HG03280 (cell line): Measurements from ENCODE around the gene APOD.
A peak's percentile ranks its signal among the peaks of the same experiment; 100 is the strongest.
"Not testable (repeated sequence)": the region's sequence is repeated elsewhere in the genome, so short reads cannot be mapped to it uniquely, and the experiment has no call there.

Experiments used
- ATAC-seq: cut with Tn5 transposase; IDR thresholded peaks from one replicate; pipeline ENCODE4 v1.9.1; 2021; ENCODE audit warnings: mild to moderate bottlenecking, moderate library complexity; ENCODE audit not compliant: unreplicated experiment

APOD gene

GRCh38 chr3:195583831-195584542 lies at the start of gene APOD:
TSS of gene APOD (minus strand) at chr3:195583940. CDS start at chr3:195579461, 4,479 bp downstream.
- ATAC-seq = no peak

DNA sequence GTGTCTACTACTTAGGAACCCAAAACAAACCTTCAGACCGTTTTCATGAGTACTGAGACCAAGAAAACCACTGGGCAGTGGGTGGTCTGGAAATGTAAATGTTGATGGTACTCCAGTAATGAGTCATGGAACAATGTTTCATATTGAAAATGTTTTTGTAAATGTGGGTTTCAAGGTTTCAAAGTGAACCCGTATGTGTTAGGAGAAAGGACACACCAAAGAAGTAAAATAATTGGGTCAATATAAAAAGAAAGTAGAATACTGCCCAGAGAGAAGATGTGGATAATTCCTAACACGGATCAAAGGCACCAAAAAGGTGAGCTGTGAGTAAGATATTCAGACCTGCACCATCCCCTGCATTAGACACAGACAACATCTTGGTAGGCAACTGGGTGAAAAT lies 49.6 kb upstream of the APOD start:
- not testable (repeated sequence) for ATAC-seq

DNA sequence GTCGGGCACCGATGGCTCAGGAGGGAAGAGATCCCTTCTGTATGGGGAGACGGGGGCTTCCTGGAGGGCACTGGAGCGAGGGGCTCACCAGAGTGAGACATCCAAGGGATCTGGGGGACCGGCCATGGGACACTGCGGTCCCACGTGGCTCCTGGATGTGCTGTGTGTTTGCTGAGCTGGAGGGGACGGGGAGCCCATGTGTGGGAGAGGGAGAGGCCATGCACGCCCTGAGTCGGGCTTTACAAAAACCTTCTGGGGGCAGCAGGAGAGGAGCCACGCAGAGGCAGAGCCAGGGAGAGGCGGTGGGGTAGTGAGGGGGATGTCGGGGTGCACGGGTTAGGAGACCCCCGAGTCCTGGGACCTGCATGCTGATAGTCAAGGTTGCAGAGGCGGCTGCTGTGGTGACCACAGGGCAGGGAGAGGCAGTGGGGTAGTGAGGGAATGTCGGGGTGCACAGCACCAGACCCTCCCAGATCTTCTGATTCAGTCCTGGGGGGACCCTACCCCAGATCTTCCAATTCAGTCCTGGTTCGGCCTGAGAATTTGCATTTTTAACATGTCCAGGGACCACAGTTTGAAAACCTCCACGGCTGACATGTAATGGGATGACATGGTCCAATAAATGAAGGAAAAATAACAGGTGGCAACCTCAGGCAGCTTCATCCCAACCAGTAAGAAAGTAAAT lies 48.9 kb upstream of the APOD start:
- not testable (repeated sequence) for ATAC-seq

DNA sequence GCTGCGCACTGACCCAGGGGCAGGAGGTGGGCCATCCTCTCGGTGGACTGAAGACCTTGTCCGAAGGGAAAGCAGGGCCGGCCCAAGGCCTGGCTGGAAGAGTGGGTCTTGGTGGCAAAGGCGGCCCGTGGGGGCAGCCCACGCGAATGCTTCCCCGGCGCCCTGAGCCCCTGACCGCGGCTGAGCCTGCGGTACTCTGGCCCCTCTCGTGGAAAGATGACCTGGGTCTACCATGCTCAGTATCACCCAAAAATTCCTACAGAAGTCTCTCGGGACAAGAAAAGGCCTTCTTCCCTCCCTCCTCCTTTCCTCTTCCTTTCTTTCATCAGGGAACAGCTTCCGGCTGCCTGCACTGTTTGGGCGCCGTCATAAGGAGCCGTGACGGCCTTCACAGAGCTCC lies 48.3 kb upstream of the APOD start:
- not testable (repeated sequence) for ATAC-seq

GRCh38 chr3:195630938-195631495 lies 47.3 kb upstream of the APOD start:
- not testable (repeated sequence) for ATAC-seq

DNA sequence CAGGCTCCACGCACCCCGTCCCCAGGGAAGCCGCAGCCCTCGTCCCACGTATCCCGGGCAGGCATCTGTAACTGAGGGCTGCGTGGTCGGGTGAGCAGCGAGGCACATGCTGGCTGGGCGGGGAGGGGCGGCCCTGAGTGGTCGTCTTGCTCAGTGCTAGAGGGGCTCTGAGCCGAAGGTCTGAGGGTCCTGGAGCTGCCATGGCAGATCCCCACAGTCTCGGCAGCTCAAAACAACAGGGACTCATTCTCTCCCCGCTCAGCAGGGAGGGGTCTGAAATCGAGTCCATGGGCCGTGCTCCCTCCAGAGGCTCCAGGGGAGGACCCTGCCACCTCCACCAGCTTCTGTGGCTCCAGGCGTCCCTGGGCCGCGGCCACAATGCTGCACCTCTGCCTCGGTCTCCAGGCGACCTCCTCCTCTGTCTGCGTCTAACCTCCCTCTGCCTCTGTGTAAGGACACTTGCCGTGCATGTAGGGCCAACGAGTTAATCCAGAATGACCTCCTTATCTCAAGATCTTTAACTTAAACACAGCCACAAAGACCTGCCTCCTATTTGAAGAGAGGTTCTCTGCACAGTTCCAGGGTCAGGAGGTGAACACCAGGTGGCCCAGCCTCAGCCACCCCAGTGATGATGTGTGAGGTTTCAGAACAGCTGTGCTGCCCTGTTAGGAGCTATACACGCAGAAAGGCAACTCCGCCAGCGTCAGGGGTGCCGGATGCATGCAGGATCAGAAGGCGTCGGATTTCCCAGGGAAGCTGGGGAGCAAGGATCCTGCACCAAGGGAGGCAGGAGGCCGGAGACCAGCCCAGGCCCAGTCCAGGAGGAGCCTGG lies 46.6 kb upstream of the APOD start:
- not testable (repeated sequence) for ATAC-seq

GRCh38 chr3:195629682-195630081 lies 45.9 kb upstream of the APOD start:
- ATAC-seq = not testable (repeated sequence)

GRCh38 chr3:195628386-195628920 lies 44.7 kb upstream of the APOD start:
- ATAC-seq = not testable (repeated sequence)

DNA sequence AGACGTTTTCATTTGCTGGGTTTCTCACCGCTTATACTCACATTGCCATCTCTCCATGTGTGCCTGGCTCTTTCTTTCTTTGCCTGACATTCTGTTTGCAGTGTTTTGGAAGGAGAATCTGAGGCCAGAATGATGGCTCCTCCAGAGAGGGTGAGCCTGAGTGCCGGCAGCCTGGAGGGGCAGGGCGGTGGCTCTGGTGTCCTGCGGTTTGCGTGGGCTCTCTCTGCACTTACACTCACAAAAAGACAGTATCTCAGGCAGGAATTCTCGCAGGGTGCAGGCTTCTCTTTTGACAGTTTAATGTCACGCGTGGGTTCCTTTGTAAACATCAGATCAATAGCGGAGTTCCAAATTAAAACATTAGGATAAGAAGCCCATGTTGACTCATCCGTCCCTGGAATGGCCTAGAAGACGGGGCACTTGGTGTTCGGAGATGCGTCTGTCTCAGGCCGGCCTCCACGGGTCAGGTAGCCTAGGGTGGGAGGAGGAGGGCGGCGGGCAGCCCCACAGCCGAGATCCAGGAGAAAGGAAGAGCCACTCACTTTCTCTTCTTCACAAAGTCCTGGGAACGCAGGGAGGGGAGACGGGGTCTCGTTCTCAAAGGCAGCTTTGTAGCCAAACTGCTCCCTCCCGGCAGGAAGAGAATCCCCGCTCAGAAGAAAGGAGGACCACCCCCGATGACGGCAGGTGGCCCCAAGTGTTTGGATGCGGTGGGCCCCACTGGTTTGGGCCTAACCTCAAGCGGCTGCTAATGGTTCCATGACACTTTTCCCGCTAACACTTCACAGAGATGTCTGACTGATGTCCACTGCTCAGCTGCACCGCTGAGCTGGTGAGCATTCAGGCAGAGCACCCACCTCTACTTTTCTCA lies 44.0 kb upstream of the APOD start:
- not testable (repeated sequence) for ATAC-seq

DNA sequence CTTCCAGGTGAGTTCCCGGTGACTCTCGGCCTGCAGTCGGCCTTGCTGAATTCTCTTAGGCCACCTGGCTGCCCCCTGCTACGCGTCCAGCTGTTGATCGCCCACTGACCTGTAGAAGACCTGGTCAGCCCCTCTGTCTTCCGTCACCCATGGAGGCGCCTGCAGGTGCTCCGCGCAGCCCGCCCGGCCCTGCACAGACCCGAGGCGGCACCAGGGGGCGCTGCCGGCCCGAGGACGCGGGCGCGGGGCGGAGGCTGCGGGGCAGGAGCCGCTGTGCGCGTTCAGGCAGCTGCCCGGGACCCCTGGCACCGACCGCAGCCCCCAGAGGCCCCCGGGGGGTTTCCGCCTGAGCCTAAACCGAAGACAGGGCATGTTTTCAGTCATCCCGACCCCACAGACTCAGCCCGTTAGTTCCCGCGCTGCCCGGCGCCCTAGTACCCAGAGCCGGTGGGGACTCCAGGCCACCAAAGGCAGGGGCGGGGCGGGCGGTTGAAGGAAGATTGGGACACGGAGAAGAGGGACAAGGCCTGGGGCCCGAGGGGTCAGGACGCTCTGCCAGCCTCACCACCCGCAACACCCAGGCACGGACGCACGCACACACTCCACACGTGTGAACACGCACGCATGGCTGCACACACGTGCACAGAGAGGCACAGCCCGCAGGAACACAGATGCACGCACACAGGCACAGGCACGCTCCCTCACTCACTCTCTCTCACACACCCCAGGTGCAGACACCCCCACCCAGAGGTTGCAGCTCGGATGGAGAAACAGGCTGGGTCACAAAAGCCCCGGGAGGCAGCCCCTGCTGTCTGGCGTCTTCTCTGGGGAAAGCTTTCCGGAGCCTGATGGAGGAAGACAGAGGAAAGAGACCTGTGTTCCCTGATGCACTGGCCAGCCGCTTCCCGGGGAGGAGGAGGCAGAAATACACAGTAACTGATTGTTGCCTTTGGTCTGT lies 41.1 kb upstream of the APOD start:
- ATAC-seq = peak; percentile 78

DNA sequence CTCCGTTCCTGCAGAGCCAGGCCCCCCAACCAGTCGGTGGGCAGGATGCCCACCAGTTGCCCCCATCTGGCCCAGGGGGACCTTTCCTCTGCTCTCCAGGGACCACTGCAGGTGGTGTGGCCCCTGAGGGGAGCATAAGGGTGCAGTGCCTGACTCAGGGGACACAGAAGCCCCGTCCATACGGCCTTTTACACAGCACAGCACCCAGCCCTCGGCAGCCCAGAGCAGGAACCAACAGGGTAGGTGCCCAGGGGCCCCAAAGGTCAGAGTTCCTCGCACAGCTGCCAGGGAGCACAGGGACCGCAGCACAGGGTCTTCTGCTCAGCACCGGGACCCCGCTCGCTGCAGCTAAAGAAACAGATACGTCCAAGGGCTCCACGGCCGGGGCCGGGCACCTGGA lies 40.4 kb upstream of the APOD start:
- ATAC-seq = peak; percentile 4

- ATAC-seq = not testable (repeated sequence)
Measured at GRCh38 chr3:195623217-195623965, 39.7 kb upstream of the APOD start.

DNA sequence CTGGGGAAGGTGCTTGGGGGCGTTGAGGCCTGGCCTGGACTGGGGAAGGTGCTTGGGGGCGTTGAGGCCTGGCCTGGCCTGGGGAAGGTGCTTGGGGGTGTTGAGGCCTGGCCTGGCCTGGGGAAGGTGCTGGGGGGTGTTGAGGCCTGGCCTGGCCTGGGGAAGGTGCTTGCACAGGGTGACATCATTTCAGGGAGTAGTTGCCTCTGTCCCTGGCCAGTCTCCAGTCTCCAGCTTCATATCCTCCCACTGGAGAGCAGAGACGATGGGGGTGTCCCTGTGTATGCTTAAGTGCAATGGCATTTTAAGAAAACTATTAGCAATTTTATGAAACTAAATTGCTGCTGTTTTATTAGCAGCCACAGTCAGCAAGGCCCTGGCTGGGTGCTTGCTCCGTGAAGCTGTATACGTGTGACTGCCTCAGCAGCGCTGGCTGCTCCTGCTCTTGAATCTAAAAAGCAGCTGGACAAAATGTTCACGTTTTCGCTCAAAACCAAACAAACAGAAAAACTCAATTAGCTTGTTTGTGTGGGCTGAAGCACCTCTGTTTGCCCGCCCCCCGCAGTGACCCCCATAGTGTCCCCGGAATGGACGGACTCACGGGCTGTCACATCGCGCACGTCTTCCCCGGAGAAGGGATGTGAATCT lies 38.9 kb upstream of the APOD start:
- not testable (repeated sequence) for ATAC-seq

DNA sequence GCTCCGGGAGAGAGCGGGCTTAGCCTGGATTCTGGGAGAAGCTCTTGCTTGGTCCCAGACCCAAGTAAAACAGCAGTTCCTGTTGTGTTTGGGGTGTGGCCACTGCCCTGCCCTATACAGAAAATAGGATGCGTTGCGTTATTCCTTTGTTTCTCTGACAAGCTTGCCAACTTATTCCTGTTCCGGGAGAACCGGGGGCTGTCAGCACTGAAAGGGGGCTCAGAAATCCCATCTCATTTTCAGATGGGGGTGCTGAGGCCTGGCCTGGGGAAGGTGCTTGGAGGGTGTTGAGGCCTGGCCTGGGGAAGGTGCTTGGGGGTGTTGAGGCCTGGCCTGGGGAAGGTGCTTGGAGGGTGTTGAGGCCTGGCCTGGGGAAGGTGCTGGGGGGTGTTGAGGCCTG lies 38.3 kb upstream of the APOD start:
- ATAC-seq = not testable (repeated sequence)

- ATAC-seq = not testable (repeated sequence)
Measured at GRCh38 chr3:195621095-195621494, 37.4 kb upstream of the APOD start.

DNA sequence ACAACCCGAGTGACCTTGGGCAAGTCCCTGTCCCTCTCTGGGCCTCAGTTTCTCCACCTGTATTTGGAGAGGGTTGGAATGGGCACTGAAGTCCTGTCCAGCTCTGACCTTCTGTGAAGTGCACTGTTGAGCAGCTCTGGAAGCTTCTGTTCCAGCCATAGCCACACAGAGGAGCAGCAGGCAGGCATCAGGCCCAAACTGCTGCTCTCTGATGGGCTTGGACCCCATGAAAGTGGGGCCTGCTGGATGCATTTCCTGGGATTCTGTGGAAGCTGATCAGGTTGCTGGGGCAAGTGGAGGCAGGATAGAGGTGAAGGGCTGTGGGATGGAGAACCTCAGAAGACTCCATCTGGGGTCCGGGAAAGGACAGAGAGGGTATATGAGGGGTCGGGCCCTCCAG lies 36.7 kb upstream of the APOD start:
- ATAC-seq = not testable (repeated sequence)

- ATAC-seq = not testable (repeated sequence)
Measured at GRCh38 chr3:195619591-195620369, 36.0 kb upstream of the APOD start.
